ENCODE results near the gene CDH26.

The CDH26 gene

GRCh38 chr20:60046011-60046413 is 87.8 kb downstream of the CDH26 start:
- no peak overlapping the region for H3K18ac ChIP-seq (ENCODE audit: low read length)
- no peak overlapping the region for H2BK15ac ChIP-seq (replicated peaks; ENCODE audit: low read depth)
- no peak overlapping the region for H3K4me3 ChIP-seq (ENCODE audit: low read length)
- H2BK120ac ChIP-seq (ENCODE audit: low read depth, low read length) = no peak overlapping the region
- H3K4me2 ChIP-seq (ENCODE audit: low read length) = no peak overlapping the region
- H3K36me3 ChIP-seq (ENCODE audit: control insufficient read depth, insufficient read depth, low read length) = no peaks in the 10 kb centered on the region
- H4K8ac ChIP-seq (ENCODE audit: low read depth, low read length) = no peak overlapping the region
- no CpG with 5 or more reads among the region's 4 CpGs for WGBS (ENCODE audit: extremely low coverage, insufficient coverage, low lambda C conversion rate)
- no peak overlapping the region for H3K56ac ChIP-seq (ENCODE audit: low read length)
- no peak overlapping the region for H3K9ac ChIP-seq (ENCODE audit: low read length)
- H2BK5ac ChIP-seq (ENCODE audit: low read length) = no peak overlapping the region
- DNase-seq = no peak
- no peaks in the 10 kb centered on the region for H3K79me2 ChIP-seq (ENCODE audit: control insufficient read depth, insufficient read depth, low read length)
- no peak overlapping the region for H3K4ac ChIP-seq (ENCODE audit: low read depth, low read length)
- H4K5ac ChIP-seq (ENCODE audit: low read length) = no peak overlapping the region
- H3K4me1 ChIP-seq (ENCODE audit: control insufficient read depth, low read depth, low read length) = no peaks in the 10 kb centered on the region
- H2AK5ac ChIP-seq (ENCODE audit: low read length) = no peak overlapping the region
- no peaks in the 10 kb centered on the region for H3K27me3 ChIP-seq (ENCODE audit: insufficient read depth, low read length, poor library complexity)
- H3K27ac ChIP-seq (ENCODE audit: low read depth, low read length) = no peak overlapping the region
- H3K23ac ChIP-seq (ENCODE audit: low read length) = no peak overlapping the region
- H3K79me1 ChIP-seq (ENCODE audit: low read length) = no peaks in the 10 kb centered on the region

- H2AK5ac ChIP-seq (ENCODE audit: low read length) = no peak overlapping the region
- no peak overlapping the region for H3K56ac ChIP-seq (ENCODE audit: low read length)
- H2BK5ac ChIP-seq (ENCODE audit: low read length) = no peak overlapping the region
- H3K9ac ChIP-seq (ENCODE audit: low read length) = no peak overlapping the region
- H4K5ac ChIP-seq (ENCODE audit: low read length) = no peak overlapping the region
- no peak overlapping the region for H3K4ac ChIP-seq (ENCODE audit: low read depth, low read length)
- no peak overlapping the region for H3K27ac ChIP-seq (ENCODE audit: low read depth, low read length)
- no peaks in the 10 kb centered on the region for H3K27me3 ChIP-seq (ENCODE audit: insufficient read depth, low read length, poor library complexity)
- H3K4me3 ChIP-seq (ENCODE audit: low read length) = no peak overlapping the region
- no peak overlapping the region for H2BK120ac ChIP-seq (ENCODE audit: low read depth, low read length)
- H3K18ac ChIP-seq (ENCODE audit: low read length) = no peak overlapping the region
- no peaks in the 10 kb centered on the region for H3K79me2 ChIP-seq (ENCODE audit: control insufficient read depth, insufficient read depth, low read length)
- H3K23ac ChIP-seq (ENCODE audit: low read length) = no peak overlapping the region
- H3K36me3 ChIP-seq (ENCODE audit: control insufficient read depth, insufficient read depth, low read length) = no peaks in the 10 kb centered on the region
- H2BK15ac ChIP-seq (replicated peaks; ENCODE audit: low read depth) = no peak overlapping the region
- no peak for DNase-seq
- no peak overlapping the region for H4K8ac ChIP-seq (ENCODE audit: low read depth, low read length)
- H3K79me1 ChIP-seq (ENCODE audit: low read length) = no peaks in the 10 kb centered on the region
- no peaks in the 10 kb centered on the region for H3K4me1 ChIP-seq (ENCODE audit: control insufficient read depth, low read depth, low read length)
- H3K4me2 ChIP-seq (ENCODE audit: low read length) = no peak overlapping the region
- WGBS (ENCODE audit: extremely low coverage, insufficient coverage, low lambda C conversion rate) = no CpG with 5 or more reads among the region's 2 CpGs
Observed at GRCh38 chr20:60046436-60046835, 88.2 kb downstream of the CDH26 start.

GRCh38 chr20:60046860-60047259 is 88.6 kb downstream of the CDH26 start:
- no peak overlapping the region for H2AK5ac ChIP-seq (ENCODE audit: low read length)
- H3K27me3 ChIP-seq (ENCODE audit: insufficient read depth, low read length, poor library complexity) = no peaks in the 10 kb centered on the region
- DNase-seq = no peak
- H3K4me2 ChIP-seq (ENCODE audit: low read length) = no peak overlapping the region
- no peaks in the 10 kb centered on the region for H3K79me1 ChIP-seq (ENCODE audit: low read length)
- H3K4ac ChIP-seq (ENCODE audit: low read depth, low read length) = no peak overlapping the region
- no peak overlapping the region for H3K56ac ChIP-seq (ENCODE audit: low read length)
- H4K5ac ChIP-seq (ENCODE audit: low read length) = no peak overlapping the region
- H3K9ac ChIP-seq (ENCODE audit: low read length) = no peak overlapping the region
- H2BK5ac ChIP-seq (ENCODE audit: low read length) = no peak overlapping the region
- no peak overlapping the region for H4K8ac ChIP-seq (ENCODE audit: low read depth, low read length)
- no CpG with 5 or more reads among the region's 8 CpGs for WGBS (ENCODE audit: extremely low coverage, insufficient coverage, low lambda C conversion rate)
- no peaks in the 10 kb centered on the region for H3K79me2 ChIP-seq (ENCODE audit: control insufficient read depth, insufficient read depth, low read length)
- H3K4me3 ChIP-seq (ENCODE audit: low read length) = no peak overlapping the region
- no peaks in the 10 kb centered on the region for H3K36me3 ChIP-seq (ENCODE audit: control insufficient read depth, insufficient read depth, low read length)
- no peak overlapping the region for H3K23ac ChIP-seq (ENCODE audit: low read length)
- no peak overlapping the region for H2BK15ac ChIP-seq (replicated peaks; ENCODE audit: low read depth)
- no peaks in the 10 kb centered on the region for H3K4me1 ChIP-seq (ENCODE audit: control insufficient read depth, low read depth, low read length)
- H2BK120ac ChIP-seq (ENCODE audit: low read depth, low read length) = no peak overlapping the region
- H3K27ac ChIP-seq (ENCODE audit: low read depth, low read length) = no peak overlapping the region
- H3K18ac ChIP-seq (ENCODE audit: low read length) = no peak overlapping the region

- DNase-seq = peak; percentile 51
- Histone ChIP-seq H3K27ac (ENCODE audit: low read depth, low read length) (no peak overlapping the region), H3K36me3 (ENCODE audit: control insufficient read depth, insufficient read depth, low read length) (no peaks in the 10 kb centered on the region), H3K4me2 (ENCODE audit: low read length) (no peak overlapping the region), H3K56ac (ENCODE audit: low read length) (no peak overlapping the region), H4K8ac (ENCODE audit: low read depth, low read length) (no peak overlapping the region), H3K4me3 (ENCODE audit: low read length) (no peak overlapping the region), H3K79me2 (ENCODE audit: control insufficient read depth, insufficient read depth, low read length) (no peaks in the 10 kb centered on the region), H3K4me1 (ENCODE audit: control insufficient read depth, low read depth, low read length) (no peaks in the 10 kb centered on the region), H2BK5ac (ENCODE audit: low read length) (no peak overlapping the region), H3K79me1 (ENCODE audit: low read length) (no peaks in the 10 kb centered on the region), H3K9ac (ENCODE audit: low read length) (no peak overlapping the region), H3K23ac (ENCODE audit: low read length) (no peak overlapping the region), H2AK5ac (ENCODE audit: low read length) (no peak overlapping the region), H3K4ac (ENCODE audit: low read depth, low read length) (no peak overlapping the region), H2BK120ac (ENCODE audit: low read depth, low read length) (no peak overlapping the region), H3K27me3 (ENCODE audit: insufficient read depth, low read length, poor library complexity) (no peaks in the 10 kb centered on the region), H2BK15ac (replicated peaks; ENCODE audit: low read depth) (no peak overlapping the region), H3K18ac (ENCODE audit: low read length) (no peak overlapping the region), H4K5ac (ENCODE audit: low read length) (no peak overlapping the region)
- WGBS (ENCODE audit: extremely low coverage, insufficient coverage, low lambda C conversion rate) = no CpG with 5 or more reads among the region's 11 CpGs
Observed at GRCh38 chr20:60048634-60049521, 90.7 kb downstream of the CDH26 start.

- no peak overlapping the region for H3K27ac ChIP-seq (ENCODE audit: low read depth, low read length)
- no peak overlapping the region for H4K8ac ChIP-seq (ENCODE audit: low read depth, low read length)
- no peak overlapping the region for H3K9ac ChIP-seq (ENCODE audit: low read length)
- no peak overlapping the region for H2BK120ac ChIP-seq (ENCODE audit: low read depth, low read length)
- no peak overlapping the region for H4K5ac ChIP-seq (ENCODE audit: low read length)
- no peaks in the 10 kb centered on the region for H3K27me3 ChIP-seq (ENCODE audit: insufficient read depth, low read length, poor library complexity)
- H2BK5ac ChIP-seq (ENCODE audit: low read length) = no peak overlapping the region
- no CpG with 5 or more reads among the region's 5 CpGs for WGBS (ENCODE audit: extremely low coverage, insufficient coverage, low lambda C conversion rate)
- H3K4me3 ChIP-seq (ENCODE audit: low read length) = no peak overlapping the region
- no peak overlapping the region for H3K23ac ChIP-seq (ENCODE audit: low read length)
- H3K79me2 ChIP-seq (ENCODE audit: control insufficient read depth, insufficient read depth, low read length) = no peaks in the 10 kb centered on the region
- H2AK5ac ChIP-seq (ENCODE audit: low read length) = no peak overlapping the region
- H3K79me1 ChIP-seq (ENCODE audit: low read length) = no peaks in the 10 kb centered on the region
- no peak overlapping the region for H3K56ac ChIP-seq (ENCODE audit: low read length)
- no peaks in the 10 kb centered on the region for H3K4me1 ChIP-seq (ENCODE audit: control insufficient read depth, low read depth, low read length)
- no peak for DNase-seq
- no peak overlapping the region for H3K4ac ChIP-seq (ENCODE audit: low read depth, low read length)
- H3K36me3 ChIP-seq (ENCODE audit: control insufficient read depth, insufficient read depth, low read length) = no peaks in the 10 kb centered on the region
- H3K18ac ChIP-seq (ENCODE audit: low read length) = no peak overlapping the region
- no peak overlapping the region for H3K4me2 ChIP-seq (ENCODE audit: low read length)
- no peak overlapping the region for H2BK15ac ChIP-seq (replicated peaks; ENCODE audit: low read depth)
Observed at GRCh38 chr20:60049601-60050000, 91.4 kb downstream of the CDH26 start.

All from mesendoderm (in vitro differentiated cells).